Neural cell (in vitro differentiated cells): ENCODE data around the gene RGL4. TPM values are rescaled to one million over a fixed set of nuclear protein-coding genes. Genes with fewer than 3 reads are reported as not detected.
"Not testable (repeated sequence)": the region's sequence is repeated elsewhere in the genome, so short reads cannot be mapped to it uniquely, and the experiment has no call there.

ENCODE experiments used
- H2AFZ ChIP-seq: fragments of 200-600, 300-800 bp; sonication (generic), shearing (Covaris generic); 2 replicates; pipeline ENCODE4 v1.6.0; 2014; ENCODE audit warnings: low read depth, mild to moderate bottlenecking, antibody characterized with exemption, low read length, moderate library complexity
- H3F3A ChIP-seq: fragments of 200-600 bp; shearing (Covaris generic); 2 replicates; pipeline ENCODE4 v1.6.1; 2016; ENCODE audit warnings: mild to moderate bottlenecking, moderate library complexity, mixed read lengths, antibody characterized with exemption, low read length; ENCODE audit not compliant: insufficient read depth, poor library complexity, severe bottlenecking
- H3K27ac ChIP-seq: fragments of 200-600, 300-800 bp; sonication (generic), shearing (Covaris generic); 2 replicates; pipeline ENCODE4 v1.5.1; 2014; ENCODE audit warnings: mild to moderate bottlenecking, low read length, moderate library complexity
- H3K27me3 ChIP-seq: fragments of 300-800, 200-600 bp; sonication (generic), shearing (Covaris generic); 2 replicates; pipeline ENCODE4 v1.6.0; 2014; ENCODE audit warnings: mild to moderate bottlenecking, low read depth, low read length, moderate library complexity; ENCODE audit not compliant: insufficient read depth
- H3K36me3 ChIP-seq: fragments of 300-800, 200-600 bp; sonication (generic), shearing (Covaris generic); 2 replicates; pipeline ENCODE4 v1.5.1; 2014; ENCODE audit warnings: mild to moderate bottlenecking, antibody characterized with exemption, low read length, moderate library complexity; ENCODE audit not compliant: insufficient read depth
- H3K4me2 ChIP-seq: fragments of 300-800, 200-600 bp; sonication (generic), shearing (Covaris generic); 2 replicates; pipeline ENCODE4 v1.6.0; 2014; ENCODE audit warnings: mild to moderate bottlenecking, low read length
- H3K4me3 ChIP-seq: fragments of 300-800, 200-600 bp; sonication (generic), shearing (Covaris generic); 2 replicates; pipeline ENCODE4 v1.5.1; 2014; ENCODE audit warnings: mild to moderate bottlenecking, low read length, moderate library complexity
- H3K79me2 ChIP-seq: fragments of 200-600 bp; shearing (Covaris generic); replicated peaks from 2 replicates; pipeline ENCODE4 v1.6.0; 2014; ENCODE audit warnings: mild to moderate bottlenecking, low read length, moderate library complexity; ENCODE audit not compliant: insufficient read depth
- H3K9ac ChIP-seq: fragments of 300-800, 200-600 bp; sonication (generic), shearing (Covaris generic); 2 replicates; pipeline ENCODE4 v1.6.1; 2016; ENCODE audit warnings: mild to moderate bottlenecking, low read length, mixed read lengths
- H3K9me2 ChIP-seq: fragments of 200-600 bp; shearing (Covaris generic); 2 replicates; pipeline ENCODE4 v1.6.1; 2016; ENCODE audit warnings: mild to moderate bottlenecking, low read length, mixed read lengths; ENCODE audit not compliant: insufficient read depth
- H3K9me3 ChIP-seq: fragments of 200-600, 300-800 bp; sonication (generic), shearing (Covaris generic); 2 replicates; pipeline ENCODE4 v1.6.1; 2016; ENCODE audit warnings: mild to moderate bottlenecking, mixed run types, low read length, moderate library complexity, mixed read lengths
- H4K20me1 ChIP-seq: fragments of 200-600 bp; shearing (Covaris generic); 2 replicates; pipeline ENCODE4 v1.6.1; 2016; ENCODE audit warnings: mild to moderate bottlenecking, mixed run types; ENCODE audit not compliant: insufficient read depth
- EP300 ChIP-seq: fragments of 450-650 bp; conservative IDR thresholded peaks from 2 replicates; pipeline ENCODE4 v1.6.1; 2014; ENCODE audit warnings: antibody characterized with exemption, mild to moderate bottlenecking, moderate library complexity; ENCODE audit not compliant: poor library complexity, severe bottlenecking
- EZH2 ChIP-seq: fragments of 200-600, 300-800 bp; shearing (Covaris generic), sonication (generic); IDR thresholded peaks from 2 replicates; pipeline ENCODE4 v1.6.1; 2014; ENCODE audit warnings: antibody characterized with exemption, low read length, borderline replicate concordance, mild to moderate bottlenecking; ENCODE audit not compliant: insufficient read depth, poor library complexity, severe bottlenecking
- MXI1 ChIP-seq: fragments of 450-650 bp; conservative IDR thresholded peaks from 2 replicates; pipeline ENCODE4 v1.6.1; 2014; ENCODE audit warnings: antibody characterized with exemption, mild to moderate bottlenecking; ENCODE audit not compliant: poor library complexity, severe bottlenecking
- POLR2AphosphoS5 ChIP-seq: IDR thresholded peaks from 2 replicates; pipeline ENCODE4 v1.6.1; 2012
- RAD21 ChIP-seq: fragments of 450-650 bp; conservative IDR thresholded peaks from 2 replicates; pipeline ENCODE4 v1.6.1; 2014; ENCODE audit warnings: antibody characterized with exemption, mild to moderate bottlenecking, moderate library complexity
- SMC3 ChIP-seq: fragments of 450-650 bp; conservative IDR thresholded peaks from 2 replicates; pipeline ENCODE4 v1.6.1; 2014; ENCODE audit warnings: antibody characterized with exemption, mild to moderate bottlenecking, moderate library complexity; ENCODE audit not compliant: poor library complexity
- TAF1 ChIP-seq: IDR thresholded peaks from 2 replicates; pipeline ENCODE4 v1.6.1; 2012; ENCODE audit warnings: low read depth
- polyA plus RNA-seq: library from polyadenylated mRNA; depleted of rRNA; stranded (reverse); fragments of >200 nt; gene quantifications from 2 replicates; pipeline ENCODE4 v1.2.3, GENCODE V29; 2014
- TF ChIP-seq, protein P1 (sequence below): fragments of 450-650 bp; IDR thresholded peaks from 2 replicates; pipeline ENCODE4 v1.5.1; 2014; ENCODE audit warnings: antibody characterized with exemption, mild to moderate bottlenecking, moderate library complexity; ENCODE audit not compliant: poor library complexity, severe bottlenecking
- TF ChIP-seq, protein P2 (sequence below): IDR thresholded peaks from 2 replicates; pipeline ENCODE4 v1.6.1; 2012; ENCODE audit warnings: borderline replicate concordance

The RGL4 gene
- polyA plus RNA-seq, 1 donor from 2014 or later = not detected

GRCh38 chr22:23657727-23658126 is 33.1 kb upstream of the RGL4 start:
- Histone ChIP-seq H4K20me1 (no peaks in the 10 kb centered on the region), H3K9me2 (no peaks in the 10 kb centered on the region), H3K4me3 (no peak overlapping the region), H3K27me3 (no peaks in the 10 kb centered on the region), H3K9me3 (no peaks in the 10 kb centered on the region), H3K4me2 (no peak overlapping the region), H3K79me2 (no peaks in the 10 kb centered on the region), H3K27ac (no peak overlapping the region), H3K9ac (no peak overlapping the region), H2AFZ (no peak overlapping the region), H3K36me3 (no peaks in the 10 kb centered on the region), H3F3A (no peaks in the 10 kb centered on the region)
- TF ChIP-seq TAF1 (no peak), SMC3 (no peak), MXI1 (no peak), POLR2AphosphoS5 (no peak), EZH2 (no peak), EP300 (no peak), RAD21 (no peak)
- TF ChIP-seq, protein P1, sequence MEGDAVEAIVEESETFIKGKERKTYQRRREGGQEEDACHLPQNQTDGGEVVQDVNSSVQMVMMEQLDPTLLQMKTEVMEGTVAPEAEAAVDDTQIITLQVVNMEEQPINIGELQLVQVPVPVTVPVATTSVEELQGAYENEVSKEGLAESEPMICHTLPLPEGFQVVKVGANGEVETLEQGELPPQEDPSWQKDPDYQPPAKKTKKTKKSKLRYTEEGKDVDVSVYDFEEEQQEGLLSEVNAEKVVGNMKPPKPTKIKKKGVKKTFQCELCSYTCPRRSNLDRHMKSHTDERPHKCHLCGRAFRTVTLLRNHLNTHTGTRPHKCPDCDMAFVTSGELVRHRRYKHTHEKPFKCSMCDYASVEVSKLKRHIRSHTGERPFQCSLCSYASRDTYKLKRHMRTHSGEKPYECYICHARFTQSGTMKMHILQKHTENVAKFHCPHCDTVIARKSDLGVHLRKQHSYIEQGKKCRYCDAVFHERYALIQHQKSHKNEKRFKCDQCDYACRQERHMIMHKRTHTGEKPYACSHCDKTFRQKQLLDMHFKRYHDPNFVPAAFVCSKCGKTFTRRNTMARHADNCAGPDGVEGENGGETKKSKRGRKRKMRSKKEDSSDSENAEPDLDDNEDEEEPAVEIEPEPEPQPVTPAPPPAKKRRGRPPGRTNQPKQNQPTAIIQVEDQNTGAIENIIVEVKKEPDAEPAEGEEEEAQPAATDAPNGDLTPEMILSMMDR = no peak
- TF ChIP-seq, protein P2, sequence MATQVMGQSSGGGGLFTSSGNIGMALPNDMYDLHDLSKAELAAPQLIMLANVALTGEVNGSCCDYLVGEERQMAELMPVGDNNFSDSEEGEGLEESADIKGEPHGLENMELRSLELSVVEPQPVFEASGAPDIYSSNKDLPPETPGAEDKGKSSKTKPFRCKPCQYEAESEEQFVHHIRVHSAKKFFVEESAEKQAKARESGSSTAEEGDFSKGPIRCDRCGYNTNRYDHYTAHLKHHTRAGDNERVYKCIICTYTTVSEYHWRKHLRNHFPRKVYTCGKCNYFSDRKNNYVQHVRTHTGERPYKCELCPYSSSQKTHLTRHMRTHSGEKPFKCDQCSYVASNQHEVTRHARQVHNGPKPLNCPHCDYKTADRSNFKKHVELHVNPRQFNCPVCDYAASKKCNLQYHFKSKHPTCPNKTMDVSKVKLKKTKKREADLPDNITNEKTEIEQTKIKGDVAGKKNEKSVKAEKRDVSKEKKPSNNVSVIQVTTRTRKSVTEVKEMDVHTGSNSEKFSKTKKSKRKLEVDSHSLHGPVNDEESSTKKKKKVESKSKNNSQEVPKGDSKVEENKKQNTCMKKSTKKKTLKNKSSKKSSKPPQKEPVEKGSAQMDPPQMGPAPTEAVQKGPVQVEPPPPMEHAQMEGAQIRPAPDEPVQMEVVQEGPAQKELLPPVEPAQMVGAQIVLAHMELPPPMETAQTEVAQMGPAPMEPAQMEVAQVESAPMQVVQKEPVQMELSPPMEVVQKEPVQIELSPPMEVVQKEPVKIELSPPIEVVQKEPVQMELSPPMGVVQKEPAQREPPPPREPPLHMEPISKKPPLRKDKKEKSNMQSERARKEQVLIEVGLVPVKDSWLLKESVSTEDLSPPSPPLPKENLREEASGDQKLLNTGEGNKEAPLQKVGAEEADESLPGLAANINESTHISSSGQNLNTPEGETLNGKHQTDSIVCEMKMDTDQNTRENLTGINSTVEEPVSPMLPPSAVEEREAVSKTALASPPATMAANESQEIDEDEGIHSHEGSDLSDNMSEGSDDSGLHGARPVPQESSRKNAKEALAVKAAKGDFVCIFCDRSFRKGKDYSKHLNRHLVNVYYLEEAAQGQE = no peak

DNA sequence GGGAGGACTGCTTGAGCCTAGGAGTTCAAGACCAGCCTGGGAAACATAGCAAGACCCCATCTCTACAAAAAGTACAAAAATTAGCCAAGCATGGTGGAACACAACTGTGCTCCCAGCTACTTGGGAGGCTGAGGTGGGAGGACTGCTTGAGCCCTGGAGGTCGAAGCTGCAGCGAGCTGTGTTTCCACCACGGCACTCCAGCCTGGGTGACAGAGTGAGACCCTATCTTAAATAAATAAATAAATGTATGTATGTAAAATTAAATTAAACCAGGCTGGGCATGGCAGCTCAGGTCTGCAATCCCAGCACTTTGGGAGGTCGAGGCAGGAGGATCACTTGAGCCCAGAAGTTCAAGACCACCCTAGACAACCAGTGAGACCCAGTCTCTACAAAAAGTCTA is 30.4 kb upstream of the RGL4 start:
- not testable (repeated sequence) for H3K9me2 ChIP-seq, H3K9me3 ChIP-seq

More for the DNA sequence above, 30.4 kb upstream of the RGL4 start:
- not testable (repeated sequence) for H3K4me3 ChIP-seq, H2AFZ ChIP-seq, H3K27me3 ChIP-seq, H3F3A ChIP-seq, H3K27ac ChIP-seq, H3K79me2 ChIP-seq, H4K20me1 ChIP-seq, H3K36me3 ChIP-seq, H3K9ac ChIP-seq, H3K4me2 ChIP-seq
